Lower leg skin (tissue), 3 donors: ENCODE measurements around the gene HDAC7.

ENCODE experiments used
- CTCF ChIP-seq, 3 donors: fragments of 450-650 bp; IDR thresholded peaks; one replicate each; pipeline ENCODE4 v1.5.1; 2016; ENCODE audit warnings: antibody characterized with exemption in 3 of 3, mild to moderate bottlenecking in 3 of 3, moderate library complexity in 2 of 3
- POLR2A ChIP-seq, 2 donors: fragments of 450-650 bp; IDR thresholded peaks; one replicate each; pipeline ENCODE4 v1.6.1; 2016 to 2017; ENCODE audit warnings: antibody characterized with exemption in 2 of 2, mild to moderate bottlenecking in 1 of 2, moderate library complexity in 1 of 2

GRCh38 chr12:47822863-47823262, 3.2 kb upstream of the HDAC7 start:
- TF ChIP-seq CTCF (IDR thresholded peaks at IDR 0.05) (no peak), POLR2A (IDR thresholded peaks at IDR 0.05) (no peak)
